Measurements from ENCODE around the gene IBA57.
"Not testable (repeated sequence)": the region's sequence is repeated elsewhere in the genome, so short reads cannot be mapped to it uniquely, and the experiment has no call there.

Gene IBA57

DNA sequence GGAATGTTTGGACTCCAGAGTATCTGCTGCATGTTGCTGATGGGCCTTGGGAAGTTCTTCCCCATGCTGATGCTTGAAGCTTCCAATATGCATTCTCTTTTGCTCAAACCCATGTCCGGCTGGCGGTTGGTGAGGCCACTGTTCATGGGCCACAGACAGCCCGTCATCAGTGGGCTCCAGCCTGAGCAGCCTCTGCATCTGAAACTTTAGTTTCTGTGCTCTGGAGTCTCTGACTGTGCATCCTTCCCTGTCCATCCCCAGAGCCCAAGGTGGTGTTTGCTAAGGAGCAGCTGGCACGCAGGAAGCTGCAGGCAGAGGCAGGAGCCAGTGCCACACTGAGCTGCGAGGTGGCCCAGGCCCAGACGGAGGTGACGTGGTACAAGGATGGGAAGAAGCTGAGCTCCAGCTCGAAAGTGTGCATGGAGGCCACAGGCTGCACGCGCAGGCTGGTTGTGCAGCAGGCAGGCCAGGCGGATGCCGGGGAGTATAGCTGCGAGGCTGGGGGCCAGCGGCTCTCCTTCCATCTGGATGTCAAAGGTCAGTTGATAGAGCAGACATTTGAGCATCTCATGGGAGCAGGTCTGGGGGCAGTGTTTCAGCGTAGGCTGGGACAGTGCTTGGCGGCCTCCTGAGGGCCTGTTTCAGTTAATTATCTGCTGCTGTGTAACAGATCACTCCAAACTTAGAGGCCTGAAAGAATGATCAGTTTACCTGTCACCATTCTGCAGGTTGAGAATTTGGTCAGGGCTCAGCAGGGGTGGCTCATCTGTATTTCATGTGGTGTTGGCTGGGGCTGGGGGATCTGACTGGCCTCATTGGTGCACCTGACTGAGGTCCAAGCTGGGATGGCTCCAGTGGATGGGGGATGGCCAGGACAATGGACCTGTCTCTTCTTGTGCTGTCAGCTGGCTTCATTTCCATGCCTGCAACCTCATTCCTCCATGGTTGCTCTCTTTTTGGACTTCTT, 58.9 kb downstream of the IBA57 start:
- DNase-seq (ENCODE audit: low read depth in 1 of 2, low spot score in 1 of 2): no peak

DNA sequence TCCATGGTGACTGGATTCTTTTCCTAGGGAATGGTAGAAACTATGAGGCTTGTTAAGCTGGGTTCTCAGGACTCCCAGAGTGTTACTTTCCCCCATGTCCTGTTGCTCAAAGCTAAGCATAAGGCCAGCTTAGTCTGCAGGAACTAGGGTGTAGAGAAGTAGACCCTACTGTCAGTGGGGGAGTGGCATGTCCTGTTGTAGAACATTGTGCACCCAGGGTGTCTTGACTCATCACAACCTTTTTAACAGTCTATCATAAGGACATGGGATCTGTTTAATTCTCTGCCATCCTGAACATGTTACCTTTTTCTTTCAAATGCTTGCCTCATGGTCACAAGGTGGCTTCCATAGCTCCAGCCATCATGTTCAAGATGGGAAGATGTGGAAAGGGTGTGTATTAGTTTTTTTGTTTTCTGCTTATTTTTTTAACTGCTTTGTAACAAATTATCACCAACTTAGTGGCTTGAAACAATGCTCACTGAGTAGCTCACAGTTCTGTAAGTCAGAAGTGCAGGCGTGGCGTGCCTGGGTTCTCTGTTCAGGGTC, 59.6 kb downstream of the IBA57 start:
- no peak for DNase-seq (ENCODE audit: low read depth in 1 of 2, low spot score in 1 of 2)

DNA sequence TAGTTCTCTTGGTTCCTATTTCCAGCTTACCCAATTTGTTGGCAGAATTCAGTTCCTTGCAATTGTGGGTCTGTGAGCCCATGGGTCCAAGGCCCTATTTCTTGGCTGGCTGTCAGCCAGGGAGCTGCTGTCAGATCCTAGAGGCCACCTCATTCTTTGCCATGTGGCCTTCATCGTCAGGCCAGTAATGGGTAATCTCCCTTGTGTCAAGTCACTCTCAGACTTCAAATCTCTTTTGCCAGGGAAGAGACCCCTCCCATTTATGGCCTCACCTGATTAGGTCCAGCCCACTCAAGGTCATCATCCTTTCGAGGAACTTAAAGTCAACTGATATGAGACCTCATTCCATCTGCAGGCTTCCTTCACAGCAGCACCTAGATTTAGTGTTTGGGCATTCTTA, 60.1 kb downstream of the IBA57 start:
- DNase-seq (ENCODE audit: low read depth in 1 of 2, low spot score in 1 of 2): no peak

DNA sequence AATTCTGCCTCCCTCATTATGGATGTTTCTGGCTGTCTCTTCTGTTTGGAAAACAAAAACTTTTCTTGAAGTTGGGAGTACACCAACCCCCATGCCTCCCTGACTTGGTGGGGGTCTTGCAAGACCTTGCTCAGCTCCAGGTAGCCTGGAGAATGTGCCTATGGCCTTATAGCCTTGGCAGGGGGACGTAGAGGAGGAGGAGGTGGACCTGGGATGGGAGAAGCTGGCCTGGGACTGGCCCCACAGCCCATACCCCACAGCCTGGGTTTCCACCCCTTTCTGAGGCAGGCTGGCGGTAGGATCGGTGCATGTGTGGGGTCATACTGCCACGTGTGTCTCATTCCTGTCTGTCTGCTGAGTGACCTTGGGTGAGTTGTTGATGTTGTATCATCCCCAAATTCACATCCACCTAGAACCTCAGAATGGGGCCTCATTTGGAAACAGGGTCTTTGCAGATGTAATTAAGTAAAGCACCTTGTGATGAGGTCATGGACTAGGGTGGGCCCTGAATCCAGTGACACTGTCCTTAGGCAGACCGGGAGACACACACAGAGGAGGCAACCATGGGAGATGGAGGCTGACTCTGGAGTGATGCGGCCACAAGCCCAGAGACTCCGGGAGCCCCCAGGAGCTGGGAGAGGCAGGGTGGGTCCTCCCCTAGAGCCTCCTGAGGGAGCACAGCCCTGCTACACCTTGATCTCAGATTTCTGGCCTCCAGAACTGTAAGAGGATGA, 60.7 kb downstream of the IBA57 start:
- no peak for DNase-seq (ENCODE audit: low read depth in 1 of 2, low spot score in 1 of 2)

DNA sequence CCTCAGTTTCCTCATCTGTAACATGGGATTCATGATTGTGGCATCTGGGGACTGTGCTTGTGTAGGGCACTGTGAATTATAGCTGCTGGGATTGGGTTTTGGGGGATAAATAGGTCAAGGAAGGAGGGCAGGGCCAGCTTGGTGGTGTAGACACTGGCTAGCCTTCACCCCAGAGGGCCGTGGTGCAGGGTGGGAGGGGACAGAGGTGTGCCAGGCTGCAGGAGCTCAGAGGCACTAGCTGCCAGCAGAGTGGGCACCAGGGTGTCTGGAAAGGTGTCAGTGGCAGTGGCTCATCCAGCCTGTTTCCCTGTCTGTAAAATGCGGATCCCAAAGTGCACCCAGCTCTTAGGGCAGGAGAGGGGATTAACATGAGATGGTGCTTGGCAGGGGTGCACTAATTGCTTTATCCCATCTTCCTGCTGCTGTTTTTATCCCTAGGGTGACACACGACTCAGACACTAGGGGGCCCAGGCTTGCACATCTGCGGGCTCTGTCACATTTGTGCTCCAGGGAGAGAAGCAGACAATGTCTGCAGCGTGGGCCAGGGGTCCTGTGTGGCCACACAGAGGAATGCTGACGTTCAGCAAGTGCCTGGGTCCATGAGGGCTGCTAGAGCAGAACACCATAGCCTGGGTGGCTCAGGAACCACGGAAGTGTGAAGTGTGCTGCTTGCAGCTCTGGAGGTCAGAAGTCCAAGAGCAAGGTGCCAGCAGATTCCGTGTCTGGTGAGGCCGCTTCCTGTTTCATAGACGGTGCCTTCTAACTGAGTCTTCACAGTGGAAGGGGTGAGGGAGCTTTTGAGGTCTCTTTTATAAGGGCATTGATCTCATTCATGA, 61.6 kb downstream of the IBA57 start:
- DNase-seq (ENCODE audit: low read depth in 1 of 2, low spot score in 1 of 2): no peak

DNA sequence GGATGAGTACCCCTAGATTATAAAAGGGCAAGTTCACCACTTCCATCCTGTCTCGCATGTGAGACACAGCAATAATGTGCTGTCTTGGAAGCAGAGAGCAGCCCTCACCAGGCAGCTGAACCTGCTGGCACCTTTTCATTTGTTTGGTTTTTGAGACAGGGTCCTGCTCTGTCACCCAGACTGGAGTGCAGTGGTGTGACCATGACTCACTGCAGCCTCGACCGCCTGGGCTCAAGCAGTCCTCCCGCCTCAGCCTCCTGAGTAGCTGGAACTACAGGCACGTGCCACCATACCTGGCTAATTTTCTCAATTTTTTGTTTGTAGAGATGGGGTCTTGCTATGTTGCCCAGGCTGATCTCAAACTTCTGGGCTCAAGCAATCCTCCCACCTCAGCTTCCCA, 62.5 kb downstream of the IBA57 start:
- not testable (repeated sequence) for DNase-seq (ENCODE audit: low read depth in 1 of 2, low spot score in 1 of 2)

DNA sequence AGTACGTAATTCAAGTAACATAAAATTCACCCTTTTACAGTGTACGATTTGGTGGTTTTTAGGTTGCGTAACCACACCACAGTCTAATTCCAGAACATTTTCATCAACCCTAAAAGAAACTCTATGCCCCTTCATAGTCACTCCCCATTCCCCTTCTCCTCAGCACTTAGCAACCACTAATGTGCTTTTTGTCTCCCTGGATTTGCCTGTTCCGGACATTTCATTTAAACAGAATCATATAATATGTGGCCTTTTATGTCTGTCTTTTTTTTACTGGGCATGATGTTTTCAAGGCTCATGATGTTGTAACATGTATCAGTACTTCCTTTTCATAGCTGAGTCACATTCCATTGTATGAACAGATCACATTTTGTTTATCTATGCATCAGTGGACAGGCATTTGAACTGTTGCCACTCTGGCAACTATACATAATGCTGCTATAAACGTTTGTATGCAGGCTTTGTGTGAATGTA, 63.0 kb downstream of the IBA57 start:
- DNase-seq (ENCODE audit: low read depth in 1 of 2, low spot score in 1 of 2): no peak

DNA sequence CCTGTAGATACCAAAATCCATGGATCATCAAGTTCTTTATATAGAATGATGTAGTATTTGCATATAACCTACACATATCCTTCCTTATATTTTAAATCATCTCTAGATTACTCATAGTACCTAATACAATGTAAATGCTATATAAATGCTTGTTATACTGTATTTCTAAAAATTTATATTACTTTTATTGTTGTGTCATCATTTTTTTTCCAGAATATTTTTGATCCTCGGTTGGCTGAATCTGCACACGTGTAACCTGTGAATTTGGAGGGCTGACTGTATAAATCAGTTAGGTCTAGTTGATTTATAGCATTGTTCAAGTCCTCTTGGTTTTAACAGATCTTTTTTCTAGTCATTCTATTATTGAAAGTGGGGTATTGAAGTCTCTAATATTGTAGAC, 65.6 kb downstream of the IBA57 start:
- DNase-seq (ENCODE audit: low read depth in 1 of 2, low spot score in 1 of 2): no peak

All from activated CD4-positive, alpha-beta T cell treated with anti-CD3 and anti-CD28 coated beads, Interleukin-2, amount 50 U/mL, for 24 hours (primary cell).